22Rv1 (cell line): ENCODE measurements around the gene IL20RA.

Experiments used
- ZFX ChIP-seq: fragments of 450-650 bp; IDR thresholded peaks from 2 replicates; pipeline ENCODE4 v1.6.1; 2017; ENCODE audit warnings: antibody characterized with exemption, borderline replicate concordance
- TF ChIP-seq, protein P1 (sequence below): fragments of 450-650 bp; IDR thresholded peaks from 2 replicates; pipeline ENCODE4 v1.5.1; 2017; ENCODE audit warnings: mild to moderate bottlenecking

DNA sequence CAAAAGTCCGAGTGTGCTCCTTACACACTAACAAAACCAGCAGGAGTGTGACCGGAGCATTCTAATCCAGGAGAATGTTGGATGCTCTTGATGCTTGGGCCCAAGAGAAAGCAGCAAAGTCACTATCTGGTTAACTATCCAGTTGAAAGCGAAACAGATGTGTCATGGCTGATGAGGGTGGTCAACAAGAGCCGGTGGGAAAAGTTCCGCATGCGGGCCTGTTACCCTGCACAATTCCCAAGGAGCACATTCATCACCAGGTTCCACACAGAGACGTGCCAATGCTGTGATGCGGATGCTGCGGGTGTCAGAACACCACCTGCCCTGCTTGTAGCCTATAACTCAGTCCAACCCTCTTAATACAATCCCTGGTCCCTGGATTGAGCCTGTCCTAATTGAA, 38.7 kb downstream of the IL20RA start:
- TF ChIP-seq, protein P1, sequence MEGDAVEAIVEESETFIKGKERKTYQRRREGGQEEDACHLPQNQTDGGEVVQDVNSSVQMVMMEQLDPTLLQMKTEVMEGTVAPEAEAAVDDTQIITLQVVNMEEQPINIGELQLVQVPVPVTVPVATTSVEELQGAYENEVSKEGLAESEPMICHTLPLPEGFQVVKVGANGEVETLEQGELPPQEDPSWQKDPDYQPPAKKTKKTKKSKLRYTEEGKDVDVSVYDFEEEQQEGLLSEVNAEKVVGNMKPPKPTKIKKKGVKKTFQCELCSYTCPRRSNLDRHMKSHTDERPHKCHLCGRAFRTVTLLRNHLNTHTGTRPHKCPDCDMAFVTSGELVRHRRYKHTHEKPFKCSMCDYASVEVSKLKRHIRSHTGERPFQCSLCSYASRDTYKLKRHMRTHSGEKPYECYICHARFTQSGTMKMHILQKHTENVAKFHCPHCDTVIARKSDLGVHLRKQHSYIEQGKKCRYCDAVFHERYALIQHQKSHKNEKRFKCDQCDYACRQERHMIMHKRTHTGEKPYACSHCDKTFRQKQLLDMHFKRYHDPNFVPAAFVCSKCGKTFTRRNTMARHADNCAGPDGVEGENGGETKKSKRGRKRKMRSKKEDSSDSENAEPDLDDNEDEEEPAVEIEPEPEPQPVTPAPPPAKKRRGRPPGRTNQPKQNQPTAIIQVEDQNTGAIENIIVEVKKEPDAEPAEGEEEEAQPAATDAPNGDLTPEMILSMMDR = no peak
- no peak for TF ChIP-seq ZFX
